Measurements from ENCODE around the gene RAF1.
"Not testable (repeated sequence)": the region's sequence is repeated elsewhere in the genome, so short reads cannot be mapped to it uniquely, and the experiment has no call there.

RAF1 gene

DNA sequence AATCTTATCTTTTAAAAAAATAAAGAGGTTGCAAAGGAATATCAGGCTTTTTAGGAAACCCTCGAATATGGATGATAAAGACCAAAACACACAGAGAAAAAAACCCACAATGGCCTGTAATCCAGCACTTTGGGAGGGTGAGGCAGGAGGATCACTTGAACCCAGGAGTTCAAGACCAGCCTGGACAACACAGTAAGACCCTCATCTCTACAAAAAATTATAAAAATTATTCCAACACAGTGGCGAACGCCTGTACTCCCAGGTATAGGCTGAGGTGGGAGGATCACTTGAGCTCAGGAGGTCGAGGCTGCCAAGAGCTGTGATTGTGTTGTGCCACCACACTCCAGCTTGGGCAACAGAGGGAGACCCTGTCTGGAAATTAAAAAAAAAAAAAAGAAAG is 30.8 kb downstream of the RAF1 start:
- DNase-seq: no peak

DNA sequence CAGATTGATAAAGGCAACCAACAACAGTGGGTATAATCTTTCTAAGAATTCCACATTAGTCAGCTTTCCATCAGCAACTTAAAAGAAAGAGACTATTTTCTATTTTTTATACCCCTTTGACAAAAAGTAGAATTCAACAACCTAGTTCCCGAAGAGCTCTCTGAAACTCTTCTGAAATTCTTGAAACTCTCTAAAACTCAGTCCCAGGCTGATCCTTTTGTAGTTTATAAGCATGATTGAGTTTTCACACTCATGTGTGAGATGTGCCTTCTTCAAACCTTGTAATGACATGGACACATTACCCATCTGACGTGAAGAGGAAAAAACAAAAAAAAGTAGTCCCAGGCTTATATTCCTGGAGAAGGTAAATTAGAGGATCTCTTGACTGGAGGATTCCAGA is 31.4 kb downstream of the RAF1 start:
- no peak for DNase-seq

DNA sequence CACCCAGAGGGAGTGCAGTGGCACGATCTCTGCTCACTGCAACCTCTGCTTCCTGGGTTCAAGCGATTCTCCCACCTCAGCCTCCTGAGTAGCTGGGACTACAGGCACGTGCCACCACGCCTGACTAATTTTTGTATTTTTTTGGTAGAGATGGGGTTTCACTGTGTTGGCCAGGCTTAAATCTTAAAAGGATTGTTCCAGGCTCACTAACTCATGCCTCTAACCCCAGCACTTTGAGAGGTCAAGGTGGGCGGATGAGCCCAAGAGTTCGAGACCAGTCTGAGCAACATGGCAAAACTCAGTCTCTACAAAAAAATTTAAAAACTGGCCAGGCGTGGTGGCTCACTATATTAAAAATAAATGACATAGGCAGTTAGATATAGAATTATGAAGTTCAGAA is 33.1 kb downstream of the RAF1 start:
- DNase-seq: not testable (repeated sequence)

DNA sequence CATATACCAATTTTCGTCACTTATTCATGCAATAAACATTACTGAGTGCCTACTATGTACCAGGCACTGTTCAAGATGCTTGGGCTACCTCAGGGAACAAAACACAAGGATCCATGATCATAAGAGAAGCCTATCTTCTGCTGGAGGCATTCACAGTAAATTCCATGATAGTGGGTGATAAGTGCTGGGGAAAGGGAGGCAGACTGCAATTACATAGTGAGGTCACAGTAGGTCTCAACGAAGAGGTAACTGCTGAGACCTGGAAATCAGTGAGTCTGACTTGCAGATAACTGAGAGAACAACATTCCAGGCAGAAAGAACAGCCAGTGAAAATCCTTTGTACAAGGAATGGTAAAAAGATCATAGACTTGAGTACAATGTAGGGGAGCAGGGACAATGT is 33.6 kb downstream of the RAF1 start:
- DNase-seq: no peak

DNA sequence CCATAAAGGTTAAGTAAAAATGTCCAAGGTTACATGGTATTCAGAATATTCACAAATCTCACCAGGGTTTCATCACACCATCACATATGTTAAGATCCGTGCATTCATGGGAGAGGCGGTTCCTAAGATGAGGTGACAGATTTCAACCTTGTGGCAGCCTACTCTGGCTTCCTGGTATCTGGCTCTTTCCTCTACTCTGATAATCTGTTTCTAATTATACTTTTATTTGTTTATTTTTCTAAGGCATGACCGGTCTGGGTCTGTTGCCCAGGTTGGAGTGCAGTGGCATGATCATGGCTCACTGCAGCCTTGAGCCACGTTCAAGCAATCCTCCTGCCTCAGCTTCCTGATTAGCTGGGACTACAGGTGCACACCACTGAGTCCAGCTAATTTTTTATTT is 34.4 kb downstream of the RAF1 start:
- DNase-seq: no peak

DNA sequence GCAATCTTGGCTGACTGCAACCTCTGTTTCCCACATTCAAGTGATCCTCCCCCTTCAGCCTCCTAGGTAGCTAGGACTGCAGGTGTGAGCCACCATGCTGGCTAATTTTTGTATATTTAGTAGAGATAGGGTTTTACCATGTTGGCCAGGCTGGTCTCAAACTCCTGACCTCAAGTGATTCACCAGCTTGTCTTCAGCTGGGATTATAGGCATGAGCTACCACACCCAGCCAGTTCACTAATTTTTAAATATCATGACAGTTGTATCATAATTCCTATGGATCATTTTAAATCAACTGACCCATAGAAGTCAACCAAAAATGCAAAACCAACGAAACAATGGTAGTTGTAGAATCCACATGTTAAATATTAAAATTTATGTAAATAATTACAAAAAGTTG is 35.1 kb downstream of the RAF1 start:
- DNase-seq: no peak

DNA sequence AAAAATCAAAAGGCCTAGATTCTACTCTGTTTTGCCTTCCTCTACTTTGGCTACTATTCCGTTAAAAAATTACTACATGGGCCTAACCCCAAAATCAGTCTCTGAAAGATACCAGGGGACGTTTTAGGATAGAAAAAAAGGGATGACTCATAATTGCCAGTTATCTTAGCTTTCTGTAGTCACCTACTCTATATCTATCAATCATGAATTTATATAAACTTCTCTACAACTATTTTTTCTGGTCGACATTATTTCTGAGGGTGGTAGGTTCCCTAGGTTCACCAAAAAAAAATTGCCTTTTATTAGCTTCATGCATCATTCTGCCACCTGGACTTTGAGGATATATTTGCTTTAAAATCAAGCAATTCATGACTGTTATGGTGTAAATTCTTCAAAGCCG is 36.5 kb downstream of the RAF1 start:
- DNase-seq: no peak

DNA sequence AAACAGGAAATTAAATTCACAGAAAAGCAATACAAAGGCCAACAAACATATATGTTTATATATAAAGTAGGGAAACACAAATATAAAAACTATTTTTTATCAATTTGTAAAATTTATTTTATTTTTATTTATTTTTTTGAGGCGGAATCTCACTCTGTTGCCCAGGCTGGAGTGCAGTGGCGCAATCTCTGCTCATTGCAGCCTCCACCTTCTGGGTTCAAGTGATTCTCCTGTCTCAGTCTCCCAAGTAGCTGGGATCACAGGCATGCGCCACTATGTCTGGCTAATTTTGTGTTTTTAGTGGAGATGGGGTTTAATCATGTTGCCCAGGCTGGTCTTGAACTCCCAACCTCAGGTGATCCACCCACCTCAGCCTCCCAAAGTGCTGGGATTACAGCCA is 39.0 kb downstream of the RAF1 start:
- DNase-seq: not testable (repeated sequence)

DNA sequence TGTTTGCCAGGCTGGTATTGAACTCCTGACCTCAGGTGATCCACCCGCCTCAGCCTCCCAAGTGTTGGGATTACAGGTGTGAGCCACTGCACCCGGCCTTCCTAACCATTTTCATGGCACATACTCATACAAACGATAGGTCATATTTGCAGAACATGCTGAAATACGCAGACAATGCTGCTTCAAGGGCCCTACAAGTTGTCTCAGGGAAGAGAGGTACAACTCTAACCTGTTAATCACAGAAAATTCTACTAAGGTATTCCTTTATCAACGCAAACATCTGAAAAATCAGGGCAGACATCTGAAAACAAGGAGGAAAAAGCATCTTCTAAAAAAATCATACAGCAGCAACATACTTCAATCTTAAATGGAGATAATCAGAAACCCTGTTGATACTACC is 39.9 kb downstream of the RAF1 start:
- no peak for DNase-seq

DNA sequence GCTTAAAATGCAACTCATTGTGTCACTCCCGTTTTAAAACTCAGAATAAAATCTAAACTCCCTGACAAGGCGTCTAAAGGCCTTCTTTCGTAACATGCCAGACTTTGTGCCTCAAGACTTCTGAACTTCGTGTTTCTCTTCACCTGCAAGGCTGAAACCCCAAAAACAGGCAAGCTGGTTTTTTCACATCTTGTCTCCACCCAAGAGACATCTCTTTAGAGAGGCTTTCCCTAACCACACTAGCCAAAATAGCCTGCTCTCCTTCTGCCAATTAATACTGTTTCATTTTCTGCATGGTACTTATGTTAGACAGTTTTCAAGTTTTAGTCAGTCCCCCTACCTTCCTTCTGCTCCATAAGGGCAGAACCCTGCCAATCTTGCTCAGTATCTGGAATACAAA is 41.6 kb downstream of the RAF1 start:
- DNase-seq: peak; percentile 38

DNA sequence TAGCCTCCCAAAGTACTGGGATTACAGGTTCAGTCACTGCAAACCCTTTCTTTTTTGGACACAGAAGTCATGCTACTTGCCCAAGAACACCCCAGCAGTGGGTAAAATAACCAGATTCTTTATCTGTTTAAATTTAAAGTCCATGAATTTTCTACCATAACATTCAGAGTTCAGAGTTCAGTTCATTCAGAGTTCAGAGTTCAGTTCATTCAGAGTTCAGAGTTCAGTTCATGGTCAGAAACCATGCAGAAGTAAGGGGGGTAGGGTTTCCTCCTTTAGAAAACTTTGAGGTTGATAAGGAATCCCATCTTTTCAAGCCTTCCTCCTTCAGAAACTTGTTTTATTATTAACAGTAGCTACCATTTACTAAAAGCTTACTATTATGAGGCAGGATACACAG is 43.2 kb downstream of the RAF1 start:
- DNase-seq: no peak

DNA sequence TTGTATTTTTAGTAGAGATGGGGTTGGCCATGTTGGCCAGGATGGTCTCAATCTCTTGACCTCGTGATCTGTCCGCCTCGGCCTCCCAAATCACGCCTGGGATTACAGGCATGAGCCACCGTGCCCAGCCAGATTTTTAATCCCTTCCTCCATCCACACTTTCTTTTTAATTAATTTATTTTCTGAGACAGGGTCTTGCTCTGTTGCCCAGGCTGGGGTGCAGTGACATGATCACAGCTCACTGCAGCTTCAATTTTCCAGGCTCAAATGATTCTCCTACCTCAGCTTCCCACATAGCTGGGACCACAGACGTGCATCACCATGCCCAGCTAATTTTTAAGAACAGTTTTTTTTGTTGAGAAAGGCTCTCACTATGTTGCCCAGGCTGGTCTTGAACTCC is 43.6 kb downstream of the RAF1 start:
- no peak for DNase-seq

DNA sequence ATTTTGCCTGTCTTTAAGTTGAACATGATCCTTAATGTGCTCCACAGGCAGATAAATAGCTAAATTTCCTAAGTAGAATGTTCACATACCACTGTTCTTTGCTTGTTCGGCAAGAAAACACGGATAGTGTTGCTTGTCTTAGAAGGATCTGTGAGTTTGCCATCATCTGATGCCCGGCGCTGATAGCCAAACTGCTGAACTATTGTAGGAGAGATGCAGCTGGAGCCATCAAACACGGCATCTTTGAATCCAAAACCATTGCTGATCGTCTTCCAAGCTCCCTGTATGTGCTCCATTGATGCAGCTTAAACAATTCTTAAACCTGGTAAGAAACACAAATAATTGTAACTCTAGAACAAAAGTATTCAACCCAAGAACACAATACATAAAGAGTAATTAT is 45.5 kb downstream of the RAF1 start:
- DNase-seq: no peak

DNA sequence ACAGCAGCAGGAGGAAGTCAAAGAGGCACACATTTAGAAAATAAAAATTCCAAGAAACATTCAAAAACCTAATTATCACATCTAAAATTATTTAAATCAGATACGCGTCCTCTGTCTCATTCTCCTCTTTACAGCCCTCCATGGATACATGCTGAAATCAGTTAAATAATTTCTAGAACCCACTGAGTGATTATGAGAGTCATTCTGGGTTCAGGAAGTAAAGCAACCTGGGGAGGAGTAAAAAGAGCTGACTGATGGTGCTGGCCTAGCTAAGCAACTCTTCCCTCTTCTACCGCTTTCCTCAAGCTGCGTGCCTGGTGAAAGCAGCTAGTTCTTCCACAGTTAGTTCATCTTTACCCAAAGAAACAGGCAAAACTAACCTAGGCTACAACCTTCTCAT is 48.7 kb downstream of the RAF1 start:
- no peak for DNase-seq

DNA sequence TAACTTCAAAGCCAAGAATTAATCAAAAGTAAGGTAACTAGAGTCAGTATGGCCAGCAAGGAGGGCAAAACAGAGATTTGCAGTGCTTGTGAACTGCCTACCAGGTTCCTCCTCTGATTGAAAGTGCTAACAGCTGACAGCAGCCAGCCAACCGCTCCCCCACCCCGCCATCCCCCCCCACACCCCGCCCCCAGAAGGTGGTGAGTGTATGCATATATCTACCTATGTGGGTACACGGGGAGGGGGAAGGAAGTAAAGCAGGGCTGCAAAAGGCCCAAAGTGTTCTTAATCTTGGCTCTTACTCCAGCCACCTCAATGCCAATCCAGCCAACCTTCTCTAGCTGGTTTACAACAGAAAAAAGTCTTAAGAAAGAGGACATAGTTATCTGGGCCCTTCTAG is 50.7 kb downstream of the RAF1 start:
- DNase-seq: no peak

DNA sequence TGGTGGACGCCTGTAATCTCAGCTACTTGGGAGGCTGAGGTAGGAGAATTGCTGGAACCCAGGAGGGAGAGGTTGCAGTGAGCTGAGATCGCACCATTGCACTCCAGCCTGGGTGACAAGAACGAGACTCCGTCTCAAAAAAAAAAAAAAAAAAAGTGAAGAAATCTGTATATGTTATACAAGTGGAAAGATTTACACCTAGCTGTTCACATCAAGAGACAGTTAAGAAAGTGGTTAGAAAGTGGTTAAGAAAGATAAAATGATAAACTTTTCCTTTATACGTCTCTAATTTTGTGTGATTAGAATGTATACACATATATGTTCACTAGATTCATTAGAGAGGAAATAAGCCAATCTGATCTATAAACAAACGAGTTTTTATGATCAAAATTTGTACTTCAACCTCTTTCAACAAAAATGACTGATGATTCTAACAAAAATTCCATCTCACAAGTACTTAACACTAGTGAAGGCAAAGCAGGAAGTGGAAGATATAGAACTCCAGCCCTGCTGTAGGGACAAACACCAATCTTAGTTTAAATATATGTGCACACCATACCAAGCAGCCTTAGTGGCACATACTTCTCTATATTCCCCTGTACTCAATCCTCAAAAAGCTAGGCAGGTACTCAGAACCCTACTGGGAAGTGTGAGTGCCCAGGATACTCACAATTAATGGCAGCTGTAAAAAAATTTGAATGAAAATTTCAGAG is 51.2 kb downstream of the RAF1 start:
- no peak for DNase-seq

DNA sequence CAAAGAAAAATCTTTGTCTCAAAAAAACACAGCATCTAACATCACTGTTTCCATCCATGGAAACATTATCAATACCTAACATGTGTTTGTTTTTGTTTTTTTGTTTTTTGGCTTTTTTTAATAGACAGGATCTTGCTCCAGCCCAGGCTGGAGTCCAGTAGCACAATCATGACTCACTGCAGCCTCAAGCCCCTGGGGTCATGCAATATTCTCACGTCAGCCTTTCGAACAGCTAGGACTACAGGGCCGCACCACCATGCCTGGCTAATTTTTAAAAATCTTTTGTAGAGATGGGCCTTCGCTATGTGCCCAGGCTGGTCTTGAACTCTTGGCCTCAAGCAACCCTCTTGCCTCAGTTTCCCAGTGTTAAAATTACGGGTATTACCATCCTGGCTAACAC is 52.8 kb downstream of the RAF1 start:
- DNase-seq: no peak

DNA sequence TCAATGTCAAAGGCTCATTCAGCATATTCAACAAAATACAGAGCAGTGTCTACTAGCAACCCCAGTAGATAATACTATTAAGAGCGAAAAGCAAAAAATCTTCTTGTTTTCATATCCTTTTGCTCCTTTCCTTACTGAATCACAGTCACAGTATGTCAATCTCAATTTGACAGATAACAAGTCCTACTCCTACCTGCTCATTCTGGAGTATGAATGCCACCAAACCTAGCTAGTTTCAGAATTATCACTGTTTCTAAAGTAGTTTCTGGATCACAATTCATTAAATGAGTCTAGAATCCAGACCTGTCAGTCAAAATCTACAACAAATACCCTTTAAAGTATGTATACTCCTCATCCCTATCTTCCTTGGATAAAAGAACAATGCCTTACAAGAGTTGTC is 55.5 kb downstream of the RAF1 start:
- DNase-seq: no peak

DNA sequence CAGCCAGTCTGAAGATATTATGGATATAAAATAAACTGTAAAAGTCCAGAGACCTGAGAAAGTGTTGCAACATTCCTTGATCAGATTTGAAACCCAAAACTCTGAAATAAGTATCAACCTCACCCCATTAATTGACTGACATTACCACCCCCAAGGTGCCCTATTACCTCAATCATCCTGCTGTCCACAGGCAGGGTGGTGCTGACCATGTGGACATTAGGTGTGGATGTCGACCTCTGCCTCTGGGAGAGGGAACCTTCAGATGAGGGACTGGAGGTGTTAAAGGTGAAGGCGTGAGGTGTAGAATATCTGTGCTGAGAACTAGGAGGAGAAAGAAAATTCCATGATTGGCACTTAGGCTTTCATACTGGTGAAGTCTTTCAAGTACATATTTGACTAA is 59.9 kb downstream of the RAF1 start:
- DNase-seq: no peak

DNA sequence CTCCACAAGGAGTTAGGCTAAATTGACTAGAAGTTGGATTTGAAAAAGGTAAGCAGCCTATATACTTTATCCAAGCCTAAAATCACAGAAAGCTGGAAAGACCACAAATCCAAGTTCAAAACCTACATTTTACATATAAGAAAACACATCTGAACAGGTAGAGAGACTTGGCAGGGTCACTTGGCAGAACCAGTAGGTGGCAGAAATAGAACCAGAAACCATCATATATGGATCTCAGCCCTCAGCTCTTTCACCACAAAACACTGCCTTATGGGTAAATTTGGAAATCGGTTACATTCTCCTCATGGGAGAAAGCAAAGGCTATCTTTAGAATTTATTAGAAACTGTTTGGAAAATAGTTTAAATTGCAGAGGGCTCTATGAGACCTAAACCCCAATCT is 62.8 kb downstream of the RAF1 start:
- no peak for DNase-seq

DNA sequence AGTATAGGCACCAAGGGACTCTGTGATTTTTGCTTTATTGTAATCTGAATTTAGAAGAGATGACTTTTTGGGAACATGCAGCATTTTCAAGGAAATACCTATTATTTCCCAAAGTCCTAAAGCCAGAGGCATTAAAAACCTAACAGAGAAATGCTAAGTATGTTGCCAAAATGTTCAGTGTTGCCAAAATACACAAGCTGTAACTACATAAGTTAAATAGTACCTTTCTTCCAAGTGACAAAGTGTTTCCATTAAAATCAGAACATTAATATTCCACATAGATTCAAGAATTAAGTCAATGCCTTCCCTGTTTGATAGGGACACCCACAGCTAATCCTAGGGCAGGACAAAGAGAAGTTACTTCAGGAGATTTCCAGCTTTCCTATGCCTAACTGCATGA is 65.0 kb downstream of the RAF1 start:
- no peak for DNase-seq

DNA sequence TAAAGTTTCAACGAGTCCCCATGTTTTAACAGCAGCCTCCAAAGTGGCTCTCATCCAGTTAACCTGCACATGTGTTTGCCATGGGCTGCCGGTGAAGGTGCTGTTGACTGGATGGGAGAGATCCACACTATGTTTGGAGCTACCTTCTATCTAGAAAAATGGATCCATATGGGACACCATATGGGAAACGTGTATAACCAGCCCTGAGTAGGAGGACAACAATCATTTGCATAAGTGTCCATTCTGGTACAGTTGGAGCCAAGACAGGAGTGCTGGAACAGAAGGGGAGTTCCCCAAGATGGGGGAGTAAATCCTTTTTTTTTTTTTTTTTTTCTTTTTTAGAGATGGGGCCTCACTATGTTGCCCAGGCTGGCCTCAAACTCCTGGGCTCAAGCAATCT is 70.4 kb downstream of the RAF1 start:
- DNase-seq: no peak

DNA sequence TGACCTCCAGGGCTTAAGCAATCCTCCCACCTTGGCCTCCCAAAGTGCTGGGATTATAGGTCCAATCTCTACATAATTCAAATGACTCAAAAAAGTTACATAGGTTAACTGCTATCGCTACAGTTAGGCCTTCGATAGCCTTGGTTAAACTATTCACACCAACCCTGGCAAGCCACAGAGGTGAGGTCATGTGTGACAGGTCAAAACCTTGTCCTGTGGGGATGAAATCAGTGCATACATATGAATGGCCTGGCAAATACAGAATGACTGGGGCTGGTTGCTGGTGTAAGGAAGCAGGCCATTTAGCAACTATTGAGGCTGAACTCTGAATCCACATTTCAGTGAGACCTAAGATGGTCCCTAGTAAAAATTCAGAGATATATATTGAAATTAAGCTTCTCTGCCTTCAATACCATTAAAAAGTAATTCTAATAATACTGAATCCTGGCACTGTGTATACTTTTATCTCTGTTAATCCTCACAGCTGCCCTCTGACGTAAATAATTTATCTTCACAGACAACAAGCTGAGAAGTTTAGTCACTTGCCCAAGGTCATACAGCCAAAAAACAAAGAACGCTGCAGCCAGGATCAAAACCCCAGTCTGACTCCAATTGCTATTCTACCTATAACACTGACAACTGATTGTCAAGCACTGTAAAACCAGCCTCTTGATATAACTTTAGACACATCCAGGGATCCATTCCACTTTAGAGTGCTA is 71.8 kb downstream of the RAF1 start:
- no peak for DNase-seq

DNA sequence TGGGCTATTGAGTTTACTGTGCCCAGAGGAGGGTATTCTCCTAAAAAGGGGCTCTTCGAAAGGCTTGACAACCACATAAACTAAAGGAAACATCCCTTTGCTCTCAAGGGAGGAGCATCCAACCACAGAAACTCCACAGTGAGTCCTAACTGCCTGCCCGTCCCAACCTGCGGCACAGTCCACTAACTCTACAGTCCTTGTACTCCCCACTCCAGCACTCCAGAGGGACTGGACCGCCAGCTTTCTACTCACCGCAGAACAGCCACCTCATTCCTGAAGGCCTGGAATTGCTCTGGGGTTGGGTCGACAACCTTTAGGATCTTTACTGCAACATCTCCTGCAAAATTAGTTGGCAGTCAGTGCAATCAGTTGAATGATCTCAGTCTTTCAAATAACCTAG is 72.5 kb downstream of the RAF1 start:
- DNase-seq: no peak

DNA sequence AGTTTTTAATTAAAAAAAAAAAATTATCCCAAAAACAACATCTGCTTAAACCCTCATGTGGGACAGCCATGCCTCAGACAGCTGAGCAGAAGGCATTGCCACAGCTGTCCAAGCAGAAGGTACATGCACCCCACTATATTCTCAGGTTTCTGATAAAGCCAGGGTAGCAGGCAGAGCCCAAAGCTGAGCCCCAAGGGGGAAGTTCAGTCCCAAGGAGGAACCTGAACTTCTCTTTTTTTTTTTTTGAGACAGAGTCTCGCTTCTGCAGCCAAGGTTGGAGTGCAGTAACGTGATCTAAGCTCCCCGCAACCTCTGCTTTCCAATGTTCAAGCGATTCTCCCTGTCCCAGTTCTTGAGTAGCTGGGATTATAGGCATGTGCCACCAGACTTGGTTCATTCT is 73.8 kb downstream of the RAF1 start:
- DNase-seq: peak; percentile 46
